ENCODE data around the gene CLTB. TPM values are rescaled to one million over a fixed set of nuclear protein-coding genes. Genes with fewer than 3 reads are reported as not detected.

The CLTB gene, protein sequence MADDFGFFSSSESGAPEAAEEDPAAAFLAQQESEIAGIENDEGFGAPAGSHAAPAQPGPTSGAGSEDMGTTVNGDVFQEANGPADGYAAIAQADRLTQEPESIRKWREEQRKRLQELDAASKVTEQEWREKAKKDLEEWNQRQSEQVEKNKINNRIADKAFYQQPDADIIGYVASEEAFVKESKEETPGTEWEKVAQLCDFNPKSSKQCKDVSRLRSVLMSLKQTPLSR
- polyA plus RNA-seq: 100 to 1,000 TPM; 517 to 730 TPM

DNA sequence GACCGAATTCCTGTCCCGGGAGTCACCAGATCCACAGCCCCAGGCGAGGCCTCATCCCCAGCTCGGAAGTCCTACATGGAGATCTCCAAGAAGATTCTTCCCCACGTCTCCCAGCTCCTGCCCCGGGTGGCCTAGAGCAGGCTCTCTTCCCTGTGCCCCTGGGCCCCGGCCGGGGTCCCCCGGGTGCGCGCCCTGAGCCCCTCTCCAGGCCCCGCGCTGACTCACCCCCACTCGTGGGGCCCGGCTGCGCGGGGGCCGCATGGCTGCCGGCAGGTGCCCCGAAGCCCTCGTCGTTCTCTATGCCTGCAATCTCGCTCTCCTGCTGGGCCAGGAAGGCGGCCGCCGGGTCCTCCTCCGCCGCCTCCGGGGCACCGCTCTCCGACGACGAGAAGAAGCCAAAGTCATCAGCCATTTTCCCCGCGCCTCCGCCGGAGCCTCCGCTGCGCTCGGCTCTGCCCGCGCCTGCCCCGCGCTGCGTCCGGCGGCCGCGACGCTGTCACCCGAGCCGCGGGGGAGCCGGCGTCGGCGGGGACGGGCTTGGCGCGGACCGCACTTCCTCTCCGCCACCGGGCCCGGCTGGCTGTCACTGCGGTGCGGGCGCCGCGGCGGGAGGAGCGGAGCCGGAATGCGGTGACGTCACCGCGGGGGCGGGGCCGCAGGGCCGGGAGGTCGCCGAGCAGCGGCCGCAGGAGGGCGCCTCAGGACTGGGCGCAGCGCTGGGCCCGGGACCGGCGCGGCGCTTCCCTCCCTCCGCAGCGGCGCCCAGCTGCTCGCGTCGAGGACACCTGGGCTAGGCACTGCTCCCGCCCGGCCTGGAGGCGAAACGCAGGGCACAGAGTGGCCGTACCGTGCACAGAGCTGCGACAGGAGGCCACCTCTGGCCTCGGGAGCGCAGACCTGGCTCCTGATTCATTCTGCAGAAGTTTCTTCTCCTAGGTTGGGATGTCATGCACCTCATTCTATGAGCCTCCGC is at the start of gene CLTB:
Gene CLTB, minus strand, starts transcription at position 588 of the 973 bp plus-strand sequence. Its CDS starts 176 bp downstream, at position 412.
- H3K36me3 ChIP-seq (ENCODE audit: control insufficient read depth in 2 of 2, insufficient read depth in 2 of 2, low read length in 1 of 2): peaks cover 0 to 9% of the 10 kb centered on the region in 2 donors
- H3K27me3 ChIP-seq (ENCODE audit: control insufficient read depth in 1 of 2, insufficient read depth in 2 of 2, low read length in 2 of 2): no peaks in the 10 kb centered on the region
- no peaks in the 10 kb centered on the region for H3K9me3 ChIP-seq (ENCODE audit: control insufficient read depth in 2 of 2, insufficient read depth in 1 of 2, low read depth in 1 of 2, low read length in 1 of 2)
- H3K4me1 ChIP-seq (ENCODE audit: control insufficient read depth in 2 of 2, insufficient read depth in 2 of 2, low read length in 1 of 2): peaks cover 0 to 29% of the 10 kb centered on the region in 2 donors
- peak within 1 kb of the TSS; percentile 89 to 95 for H3K4me3 ChIP-seq (ENCODE audit: low read depth in 1 of 2, low read length in 2 of 2)
- peak within 1 kb of the TSS; percentile 95 to 96 for H3K27ac ChIP-seq (ENCODE audit: low read depth in 2 of 2, low read length in 1 of 2)
- 1 to 2% methylated on average over 84 to 107 of the region's 107 CpGs for WGBS, 2 donors

DNA sequence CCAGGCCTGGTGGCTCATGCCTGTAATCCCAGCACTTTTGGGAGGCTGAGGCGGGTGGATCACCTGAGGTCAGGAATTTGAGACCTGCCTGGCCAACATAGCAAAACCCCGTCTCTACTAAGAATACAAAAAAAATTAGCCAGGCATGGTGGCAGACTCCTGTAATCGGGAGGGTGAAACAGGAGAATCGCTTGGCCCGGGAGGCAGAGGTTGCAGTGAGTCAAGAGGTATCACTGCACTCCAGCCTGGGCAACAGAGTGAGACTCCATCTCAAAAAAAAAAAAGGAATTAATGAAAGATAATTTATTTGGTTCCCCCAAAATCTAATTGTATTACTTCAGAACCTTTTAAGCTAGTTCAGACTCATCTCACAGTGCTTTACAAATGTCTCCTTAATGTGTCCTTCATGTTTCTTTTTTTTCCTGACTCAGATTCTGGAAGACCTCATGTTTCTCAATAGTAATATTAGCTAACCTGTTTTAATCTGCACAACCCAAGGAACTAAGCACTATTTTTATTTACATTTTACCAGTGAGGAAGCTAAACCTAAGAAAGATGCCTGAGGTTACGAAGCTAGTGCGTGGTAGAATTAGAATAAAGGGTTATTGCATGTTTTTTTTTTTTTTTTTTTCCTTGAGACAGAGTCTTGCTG is 46.9 kb upstream of the CLTB start:
- no peaks in the 10 kb centered on the region for H3K36me3 ChIP-seq (ENCODE audit: control insufficient read depth in 2 of 2, insufficient read depth in 2 of 2, low read length in 1 of 2)
- H3K27me3 ChIP-seq (ENCODE audit: control insufficient read depth in 1 of 2, insufficient read depth in 2 of 2, low read length in 2 of 2): no peaks in the 10 kb centered on the region
- H3K27ac ChIP-seq (ENCODE audit: low read depth in 2 of 2, low read length in 1 of 2): no peak overlapping the region
- H3K9me3 ChIP-seq (ENCODE audit: control insufficient read depth in 2 of 2, insufficient read depth in 1 of 2, low read depth in 1 of 2, low read length in 1 of 2): no peaks in the 10 kb centered on the region
- WGBS, 2 donors: 94 to 96% methylated on average over 7 of the region's 7 CpGs
- no peaks in the 10 kb centered on the region for H3K4me1 ChIP-seq (ENCODE audit: control insufficient read depth in 2 of 2, insufficient read depth in 2 of 2, low read length in 1 of 2)
- no peak overlapping the region for H3K4me3 ChIP-seq (ENCODE audit: low read depth in 1 of 2, low read length in 2 of 2)

DNA sequence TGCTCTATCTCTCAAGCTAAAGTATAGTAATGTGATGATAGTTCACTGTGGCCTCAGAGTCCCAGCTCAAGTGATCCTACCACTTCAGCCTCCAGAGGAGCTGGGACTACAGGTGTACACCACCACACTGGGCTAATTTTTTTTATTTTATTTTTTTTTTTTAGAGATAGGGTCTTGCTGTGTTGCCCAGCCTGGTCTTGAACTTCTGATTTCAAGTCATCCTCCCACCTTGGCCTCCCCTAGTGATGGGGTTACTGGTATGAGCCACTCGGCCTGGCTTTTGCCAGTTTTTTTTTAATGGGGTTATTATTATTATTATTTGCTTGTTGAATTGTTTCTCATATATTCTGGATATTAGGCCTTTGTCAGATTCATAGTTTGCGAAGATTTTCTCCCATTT is 45.0 kb upstream of the CLTB start:
- Histone ChIP-seq H3K36me3 (ENCODE audit: control insufficient read depth in 2 of 2, insufficient read depth in 2 of 2, low read length in 1 of 2) (no peaks in the 10 kb centered on the region), H3K4me1 (ENCODE audit: control insufficient read depth in 2 of 2, insufficient read depth in 2 of 2, low read length in 1 of 2) (no peaks in the 10 kb centered on the region), H3K9me3 (ENCODE audit: control insufficient read depth in 2 of 2, insufficient read depth in 1 of 2, low read depth in 1 of 2, low read length in 1 of 2) (no peaks in the 10 kb centered on the region), H3K27me3 (ENCODE audit: control insufficient read depth in 1 of 2, insufficient read depth in 2 of 2, low read length in 2 of 2) (no peaks in the 10 kb centered on the region), H3K27ac (ENCODE audit: low read depth in 2 of 2, low read length in 1 of 2) (no peak overlapping the region), H3K4me3 (ENCODE audit: low read depth in 1 of 2, low read length in 2 of 2) (no peak overlapping the region)
- WGBS, 2 donors: 95 to 97% methylated on average over 2 of the region's 2 CpGs

DNA sequence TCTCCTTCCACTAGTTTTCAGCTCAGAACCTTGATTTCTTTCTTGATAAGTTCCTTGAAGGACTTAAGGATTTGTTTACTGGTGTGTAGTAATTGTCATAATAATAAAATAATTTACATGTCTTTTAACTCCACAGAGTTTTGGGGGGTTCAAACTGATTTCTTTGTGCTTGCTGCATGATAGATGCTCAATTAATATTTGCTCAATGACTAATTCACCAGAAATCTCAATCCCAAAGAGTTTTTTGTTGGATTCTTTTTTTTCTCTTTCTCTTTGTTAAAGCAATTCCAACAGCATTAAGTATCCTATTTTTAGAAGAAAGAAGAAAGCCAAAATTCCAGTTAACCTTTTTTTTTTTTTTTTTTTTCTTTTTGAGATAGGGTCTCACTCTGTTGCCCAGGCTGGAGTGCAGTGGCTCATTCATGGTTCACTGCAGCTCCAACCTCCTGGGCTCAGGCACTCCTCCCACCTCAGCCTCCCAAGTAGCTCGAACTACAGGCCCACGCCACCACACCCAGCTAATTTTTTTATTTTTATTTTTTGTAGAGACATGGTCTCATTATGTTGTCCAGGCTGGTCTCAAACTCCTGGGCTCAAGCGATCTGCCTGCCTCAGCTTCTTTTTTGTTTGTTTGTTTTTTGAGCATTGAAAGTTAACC is 42.7 kb upstream of the CLTB start:
- Histone ChIP-seq H3K4me1 (ENCODE audit: control insufficient read depth in 2 of 2, insufficient read depth in 2 of 2, low read length in 1 of 2) (no peaks in the 10 kb centered on the region), H3K27ac (ENCODE audit: low read depth in 2 of 2, low read length in 1 of 2) (no peak overlapping the region), H3K9me3 (ENCODE audit: control insufficient read depth in 2 of 2, insufficient read depth in 1 of 2, low read depth in 1 of 2, low read length in 1 of 2) (no peaks in the 10 kb centered on the region), H3K27me3 (ENCODE audit: control insufficient read depth in 1 of 2, insufficient read depth in 2 of 2, low read length in 2 of 2) (no peaks in the 10 kb centered on the region), H3K4me3 (ENCODE audit: low read depth in 1 of 2, low read length in 2 of 2) (no peak overlapping the region), H3K36me3 (ENCODE audit: control insufficient read depth in 2 of 2, insufficient read depth in 2 of 2, low read length in 1 of 2) (no peaks in the 10 kb centered on the region)
- 93 to 96% methylated on average over 3 of the region's 3 CpGs for WGBS, 2 donors

DNA sequence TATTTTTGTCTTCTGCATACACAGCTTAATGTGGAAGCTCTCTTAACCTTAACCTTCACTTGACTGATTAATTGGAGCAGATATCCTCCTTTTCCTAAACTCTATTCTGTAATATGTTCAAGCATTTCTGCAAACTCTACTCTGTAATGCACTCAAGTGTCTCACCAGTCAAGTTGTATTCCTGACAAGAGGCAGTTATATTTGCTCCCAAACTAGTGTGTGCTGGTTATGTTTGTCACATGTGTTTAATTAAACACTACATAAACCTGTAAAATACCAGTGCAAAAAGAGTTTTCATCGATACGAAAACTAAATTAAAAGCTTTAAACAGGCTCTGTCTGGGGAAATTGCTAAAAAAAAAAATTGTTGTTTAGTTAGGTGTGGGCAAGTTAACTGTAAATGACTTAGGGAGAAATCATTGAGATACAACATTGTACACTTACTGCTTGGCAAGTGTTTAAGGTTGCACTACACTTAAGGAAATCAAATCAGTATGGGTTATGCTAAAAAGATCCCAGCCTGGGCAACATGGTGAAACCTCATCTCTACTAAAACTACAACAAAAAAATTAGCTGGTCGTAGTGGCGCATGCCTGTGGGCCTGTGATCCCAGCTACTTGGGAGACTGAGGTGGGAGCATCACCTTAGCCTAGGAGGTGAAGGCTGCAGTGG is 38.5 kb upstream of the CLTB start:
- H3K9me3 ChIP-seq (ENCODE audit: control insufficient read depth in 2 of 2, insufficient read depth in 1 of 2, low read depth in 1 of 2, low read length in 1 of 2): no peaks in the 10 kb centered on the region
- 96 to 97% methylated on average over 4 of the region's 4 CpGs for WGBS, 2 donors
- no peak overlapping the region for H3K4me3 ChIP-seq (ENCODE audit: low read depth in 1 of 2, low read length in 2 of 2)
- no peaks in the 10 kb centered on the region for H3K4me1 ChIP-seq (ENCODE audit: control insufficient read depth in 2 of 2, insufficient read depth in 2 of 2, low read length in 1 of 2)
- no peaks in the 10 kb centered on the region for H3K36me3 ChIP-seq (ENCODE audit: control insufficient read depth in 2 of 2, insufficient read depth in 2 of 2, low read length in 1 of 2)
- no peaks in the 10 kb centered on the region for H3K27me3 ChIP-seq (ENCODE audit: control insufficient read depth in 1 of 2, insufficient read depth in 2 of 2, low read length in 2 of 2)
- no peak overlapping the region for H3K27ac ChIP-seq (ENCODE audit: low read depth in 2 of 2, low read length in 1 of 2)

DNA sequence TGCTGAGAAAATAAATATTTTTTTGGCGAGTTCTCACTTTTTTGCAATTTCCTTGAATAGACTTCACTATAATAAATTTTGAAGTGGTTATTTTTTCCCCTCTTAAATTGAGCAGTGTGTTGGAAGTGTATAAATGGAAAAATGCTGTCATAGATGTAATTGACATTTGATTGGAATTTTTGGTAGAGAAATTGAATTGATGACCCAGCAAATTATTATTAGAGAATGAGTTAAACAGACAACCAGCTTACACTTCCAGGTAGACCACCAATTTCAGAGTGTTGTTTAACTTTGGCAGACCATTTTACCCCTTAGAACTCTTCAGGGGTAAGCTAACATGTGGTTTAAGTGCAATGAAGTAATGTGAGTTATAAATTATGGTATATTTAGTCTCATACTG is 33.7 kb upstream of the CLTB start:
- Histone ChIP-seq H3K27me3 (ENCODE audit: control insufficient read depth in 1 of 2, insufficient read depth in 2 of 2, low read length in 2 of 2) (no peaks in the 10 kb centered on the region), H3K4me1 (ENCODE audit: control insufficient read depth in 2 of 2, insufficient read depth in 2 of 2, low read length in 1 of 2) (no peaks in the 10 kb centered on the region), H3K9me3 (ENCODE audit: control insufficient read depth in 2 of 2, insufficient read depth in 1 of 2, low read depth in 1 of 2, low read length in 1 of 2) (no peaks in the 10 kb centered on the region), H3K27ac (ENCODE audit: low read depth in 2 of 2, low read length in 1 of 2) (no peak overlapping the region), H3K4me3 (ENCODE audit: low read depth in 1 of 2, low read length in 2 of 2) (no peak overlapping the region), H3K36me3 (ENCODE audit: control insufficient read depth in 2 of 2, insufficient read depth in 2 of 2, low read length in 1 of 2) (no peaks in the 10 kb centered on the region)
- WGBS, 2 donors: 69 to 86% methylated on average over 1 of the region's 1 CpG

DNA sequence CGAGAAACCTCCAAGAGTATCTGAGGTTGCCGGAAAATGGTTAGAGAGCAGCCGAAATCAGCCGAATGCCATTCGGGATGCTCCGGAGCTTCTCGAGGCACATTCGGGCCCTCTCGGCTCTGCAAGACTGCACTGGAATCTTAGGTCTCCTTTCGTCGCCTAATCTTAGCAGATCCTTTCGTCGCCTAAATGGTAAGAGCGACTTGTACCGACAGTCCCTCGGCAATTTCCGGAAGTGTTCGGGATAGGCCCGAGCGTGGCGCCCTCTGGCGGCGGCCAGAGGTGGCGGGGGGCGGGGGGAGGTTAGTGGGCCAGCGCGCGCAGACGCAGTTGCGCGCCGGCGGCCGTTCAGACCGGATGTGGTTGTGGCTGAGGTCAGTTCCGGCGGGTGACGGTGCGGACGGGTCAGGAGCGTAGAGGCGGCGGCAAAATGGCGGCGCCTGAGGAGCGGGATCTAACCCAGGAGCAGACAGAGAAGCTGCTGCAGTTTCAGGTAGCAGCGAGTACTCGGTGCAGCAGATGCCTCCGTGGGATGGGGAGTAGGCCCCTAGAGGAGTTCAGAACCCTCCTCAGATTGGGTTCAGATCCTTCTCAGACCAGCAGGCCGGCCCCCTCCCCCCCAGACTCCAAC is 31.8 kb upstream of the CLTB start, which contains the start of gene FAF2:
Gene FAF2, plus strand, starts transcription at position 408 of the 631 bp plus-strand sequence. Its CDS starts 23 bp downstream, at position 431.
- H3K27me3 ChIP-seq (ENCODE audit: control insufficient read depth in 1 of 2, insufficient read depth in 2 of 2, low read length in 2 of 2): no peaks in the 10 kb centered on the region
- H3K27ac ChIP-seq (ENCODE audit: low read depth in 2 of 2, low read length in 1 of 2): peak within 1 kb of the TSS; percentile 94 to 97
- no peaks in the 10 kb centered on the region for H3K9me3 ChIP-seq (ENCODE audit: control insufficient read depth in 2 of 2, insufficient read depth in 1 of 2, low read depth in 1 of 2, low read length in 1 of 2)
- H3K4me1 ChIP-seq (ENCODE audit: control insufficient read depth in 2 of 2, insufficient read depth in 2 of 2, low read length in 1 of 2): no peaks in the 10 kb centered on the region
- H3K36me3 ChIP-seq (ENCODE audit: control insufficient read depth in 2 of 2, insufficient read depth in 2 of 2, low read length in 1 of 2): no peaks in the 10 kb centered on the region
- 0% methylated on average over 50 of the region's 50 CpGs for WGBS, 2 donors
- peak within 1 kb of the TSS; percentile 96 to 99 for H3K4me3 ChIP-seq (ENCODE audit: low read depth in 1 of 2, low read length in 2 of 2)

DNA sequence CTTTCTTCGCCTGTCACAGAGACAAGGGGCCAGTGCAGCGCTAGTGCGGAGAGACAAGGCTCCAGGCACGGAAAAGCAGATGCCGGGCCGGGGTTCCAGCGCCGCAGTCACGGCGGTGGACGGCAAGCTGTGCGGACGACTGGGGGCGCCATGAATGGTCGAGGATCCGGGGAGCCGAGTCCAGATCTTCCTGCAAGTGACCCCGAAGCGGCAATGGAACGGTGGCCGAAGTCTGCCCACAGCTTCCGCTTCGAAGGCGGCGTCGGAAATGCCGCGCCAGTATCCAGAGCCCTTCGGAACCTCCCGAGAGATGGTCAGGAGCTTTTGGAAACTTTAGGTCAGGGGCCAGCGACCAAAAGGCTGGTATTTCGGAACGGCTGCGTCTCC is 31.2 kb upstream of the CLTB start:
- Histone ChIP-seq H3K4me1 (ENCODE audit: control insufficient read depth in 2 of 2, insufficient read depth in 2 of 2, low read length in 1 of 2) (no peaks in the 10 kb centered on the region), H3K27ac (ENCODE audit: low read depth in 2 of 2, low read length in 1 of 2) (peak overlapping the region; percentile 94 to 97), H3K4me3 (ENCODE audit: low read depth in 1 of 2, low read length in 2 of 2) (peak overlapping the region; percentile 69 to 99), H3K9me3 (ENCODE audit: control insufficient read depth in 2 of 2, insufficient read depth in 1 of 2, low read depth in 1 of 2, low read length in 1 of 2) (no peaks in the 10 kb centered on the region), H3K36me3 (ENCODE audit: control insufficient read depth in 2 of 2, insufficient read depth in 2 of 2, low read length in 1 of 2) (no peaks in the 10 kb centered on the region), H3K27me3 (ENCODE audit: control insufficient read depth in 1 of 2, insufficient read depth in 2 of 2, low read length in 2 of 2) (no peaks in the 10 kb centered on the region)
- 0% methylated on average over 33 to 34 of the region's 34 CpGs for WGBS, 2 donors
